ENCODE data around the gene CNOT4.
"Not testable (repeated sequence)": the region's sequence is repeated elsewhere in the genome, so short reads cannot be mapped to it uniquely, and the experiment has no call there.

Gene CNOT4

GRCh38 chr7:135370656-135371055, 139.2 kb downstream of the CNOT4 start:
- in situ Hi-C loops (cut with HindIII; ENCODE audit: low sequenced_read_pairs): loop anchor here (5.0 kb wide), 1 partner anchor 47 kb away; no protein-coding TSS in a partner anchor

GRCh38 chr7:135369405-135369804, 140.5 kb downstream of the CNOT4 start:
- in situ Hi-C loops (cut with HindIII; ENCODE audit: low sequenced_read_pairs): loop anchor here (5.0 kb wide), 1 partner anchor 138 kb away; no protein-coding TSS in a partner anchor

- in situ Hi-C loops (cut with HindIII; ENCODE audit: low sequenced_read_pairs): loop anchor here (5.0 kb wide), 1 partner anchor 139 kb away; no protein-coding TSS in a partner anchor
Measured at GRCh38 chr7:135368416-135369186, 141.3 kb downstream of the CNOT4 start.

- in situ Hi-C loops (cut with HindIII; ENCODE audit: low sequenced_read_pairs): loop anchor here (5.0 kb wide), 1 partner anchor 140 kb away; no protein-coding TSS in a partner anchor
Measured at GRCh38 chr7:135366843-135367508, 142.9 kb downstream of the CNOT4 start.

- in situ Hi-C loops (cut with HindIII; ENCODE audit: low sequenced_read_pairs): loop anchor here (5.0 kb wide), 1 partner anchor 142 kb away; no protein-coding TSS in a partner anchor
Measured at GRCh38 chr7:135365721-135366120, 144.2 kb downstream of the CNOT4 start.

GRCh38 chr7:135364206-135364605, 145.7 kb downstream of the CNOT4 start:
- in situ Hi-C loops (cut with HindIII; ENCODE audit: low sequenced_read_pairs): no loop called here

- in situ Hi-C loops (cut with HindIII; ENCODE audit: low sequenced_read_pairs): no loop called here
Measured at GRCh38 chr7:135362871-135363270, 147.0 kb downstream of the CNOT4 start.

- in situ Hi-C loops (cut with HindIII; ENCODE audit: low sequenced_read_pairs): no loop called here
Measured at GRCh38 chr7:135361788-135362187, 148.1 kb downstream of the CNOT4 start.

GRCh38 chr7:135359615-135360014, 150.3 kb downstream of the CNOT4 start:
- in situ Hi-C loops (cut with HindIII; ENCODE audit: low sequenced_read_pairs): no loop called here

- in situ Hi-C loops (cut with HindIII; ENCODE audit: low sequenced_read_pairs): no loop called here
Measured at GRCh38 chr7:135355377-135356048, 154.4 kb downstream of the CNOT4 start.

GRCh38 chr7:135353832-135354231, 156.1 kb downstream of the CNOT4 start:
- in situ Hi-C loops (cut with HindIII; ENCODE audit: low sequenced_read_pairs): no loop called here

- in situ Hi-C loops (cut with HindIII; ENCODE audit: low sequenced_read_pairs): no loop called here
Measured at GRCh38 chr7:135352285-135352684, 157.6 kb downstream of the CNOT4 start.

GRCh38 chr7:135351070-135351469, 158.8 kb downstream of the CNOT4 start:
- in situ Hi-C loops (cut with HindIII; ENCODE audit: low sequenced_read_pairs): not testable (repeated sequence)

GRCh38 chr7:135349746-135350145, 160.2 kb downstream of the CNOT4 start:
- in situ Hi-C loops (cut with HindIII; ENCODE audit: low sequenced_read_pairs): loop anchor here (5.0 kb wide), 1 partner anchor 67 kb away; no protein-coding TSS in a partner anchor

- in situ Hi-C loops (cut with HindIII; ENCODE audit: low sequenced_read_pairs): loop anchor here (5.0 kb wide), 1 partner anchor 66 kb away; no protein-coding TSS in a partner anchor
Measured at GRCh38 chr7:135348493-135348892, 161.4 kb downstream of the CNOT4 start.

GRCh38 chr7:135343361-135343760, 166.5 kb downstream of the CNOT4 start:
- in situ Hi-C loops (cut with HindIII; ENCODE audit: low sequenced_read_pairs): no loop called here

- in situ Hi-C loops (cut with HindIII; ENCODE audit: low sequenced_read_pairs): no loop called here
Measured at GRCh38 chr7:135342887-135343286, 167.0 kb downstream of the CNOT4 start.

GRCh38 chr7:135341049-135341448, 168.9 kb downstream of the CNOT4 start:
- in situ Hi-C loops (cut with HindIII; ENCODE audit: low sequenced_read_pairs): no loop called here

- in situ Hi-C loops (cut with HindIII; ENCODE audit: low sequenced_read_pairs): no loop called here
Measured at GRCh38 chr7:135337977-135338550, 171.8 kb downstream of the CNOT4 start.

- in situ Hi-C loops (cut with HindIII; ENCODE audit: low sequenced_read_pairs): no loop called here
Measured at GRCh38 chr7:135337506-135337905, 172.4 kb downstream of the CNOT4 start.

- in situ Hi-C loops (cut with HindIII; ENCODE audit: low sequenced_read_pairs): no loop called here
Measured at GRCh38 chr7:135335628-135336139, 174.2 kb downstream of the CNOT4 start.

Data from endothelial cell of hepatic sinusoid (primary cell).